Kidney epithelial cell (primary cell): ENCODE data around the gene GRAP2. TPM values are rescaled to one million over a fixed set of nuclear protein-coding genes. Genes with fewer than 3 reads are reported as not detected.

Experiments used
- DNase-seq: peaks from one replicate; pipeline ENCODE4 v3.0.0-alpha.2; 2010; ENCODE audit warnings: low read depth
- H3K27me3 ChIP-seq: 2 replicates; pipeline ENCODE4 v1.6.0; 2011; ENCODE audit warnings: low read length; ENCODE audit not compliant: control insufficient read depth, insufficient read depth
- H3K36me3 ChIP-seq: 2 replicates; pipeline ENCODE4 v1.5.1; 2011; ENCODE audit warnings: low read length; ENCODE audit not compliant: control insufficient read depth, insufficient read depth
- H3K4me3 ChIP-seq: 2 replicates; pipeline ENCODE4 v1.5.1; 2011; ENCODE audit warnings: low read depth, mild to moderate bottlenecking, control low read depth, low read length
- CTCF ChIP-seq: IDR thresholded peaks from 2 replicates; pipeline ENCODE4 v1.5.1; 2011; ENCODE audit warnings: mild to moderate bottlenecking, moderate library complexity, low read length, control low read depth, inconsistent platforms; ENCODE audit not compliant: insufficient read depth, poor library complexity, severe bottlenecking
- total RNA-seq: library from RNA; depleted of rRNA; stranded (reverse); fragments of >200 nt; gene quantifications from 2 replicates; pipeline ENCODE4 v1.2.3, GENCODE V29; 2015

The GRAP2 gene
- total RNA-seq, 1 donor from 2014 or later, result not detected

GRCh38 chr22:39936523-39937145 lies 35.8 kb downstream of the GRAP2 start:
- DNase-seq, result no peak
- peaks cover 22% of the 10 kb centered on the region for H3K27me3 ChIP-seq

DNA sequence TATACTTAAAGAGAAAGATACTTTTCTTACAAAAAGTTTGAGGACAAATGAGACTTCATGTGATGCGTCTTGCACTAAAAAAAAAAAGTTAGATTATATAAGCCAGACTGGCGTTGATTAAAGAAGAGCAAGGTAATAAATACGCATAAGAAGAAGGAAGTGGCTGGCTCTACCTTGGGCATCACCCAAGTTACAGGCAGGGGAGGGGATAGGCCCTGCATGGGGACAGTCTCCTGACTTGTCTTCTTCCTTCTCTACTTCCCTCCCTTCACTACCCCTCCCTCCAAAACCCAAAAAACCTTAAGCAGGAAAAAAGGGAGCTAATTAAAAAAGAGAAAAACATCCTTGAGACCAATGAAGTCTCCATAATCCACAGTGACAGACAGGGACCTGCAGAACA lies 37.0 kb downstream of the GRAP2 start:
- no peak for DNase-seq
- H3K36me3 ChIP-seq, result no peaks in the 10 kb centered on the region
- H3K27me3 ChIP-seq, result peaks cover 21% of the 10 kb centered on the region
- no peak for TF ChIP-seq CTCF
- no peak overlapping the region for H3K4me3 ChIP-seq

More at GRCh38 chr22:39936523-39937145, 35.8 kb downstream of the GRAP2 start:
- no peaks in the 10 kb centered on the region for H3K36me3 ChIP-seq
- H3K4me3 ChIP-seq, result no peak overlapping the region
- TF ChIP-seq CTCF, result no peak

DNA sequence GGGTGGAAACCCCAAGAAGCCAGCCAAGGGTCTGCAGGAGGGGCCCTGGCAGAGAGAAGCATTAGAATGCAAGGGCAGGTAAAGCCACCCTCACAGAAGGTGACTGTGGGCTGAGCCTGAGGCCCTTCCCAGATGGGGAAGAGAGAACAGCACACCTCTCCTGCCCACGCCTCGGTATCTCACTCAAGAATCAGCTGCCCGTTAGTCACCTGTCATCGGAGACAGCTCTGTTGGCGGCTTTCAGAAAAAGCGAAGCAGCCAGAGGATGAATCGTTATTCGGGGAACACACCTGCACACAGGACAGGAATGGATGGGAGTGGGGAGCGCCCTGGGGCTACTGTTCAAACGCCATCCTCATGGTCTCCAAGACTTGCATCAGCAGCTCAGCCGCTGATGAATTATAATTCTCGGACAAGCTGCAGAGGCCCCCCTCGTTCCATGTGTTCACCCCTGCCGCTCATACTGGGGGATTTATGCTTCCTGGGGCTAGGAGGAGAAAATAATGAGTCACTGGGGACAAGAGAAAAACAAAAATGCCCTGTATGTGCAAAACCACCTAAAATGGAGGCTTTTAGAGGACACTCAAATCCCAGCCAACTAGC lies 37.7 kb downstream of the GRAP2 start:
- H3K27me3 ChIP-seq, result peaks cover 19% of the 10 kb centered on the region
- TF ChIP-seq CTCF, result no peak
- DNase-seq, result no peak
- no peak overlapping the region for H3K4me3 ChIP-seq
- no peaks in the 10 kb centered on the region for H3K36me3 ChIP-seq

GRCh38 chr22:39939830-39940229 lies 38.9 kb downstream of the GRAP2 start:
- Histone ChIP-seq H3K36me3 (no peaks in the 10 kb centered on the region), H3K4me3 (no peak overlapping the region), H3K27me3 (peaks cover 15% of the 10 kb centered on the region)
- no peak for DNase-seq
- TF ChIP-seq CTCF, result no peak

DNA sequence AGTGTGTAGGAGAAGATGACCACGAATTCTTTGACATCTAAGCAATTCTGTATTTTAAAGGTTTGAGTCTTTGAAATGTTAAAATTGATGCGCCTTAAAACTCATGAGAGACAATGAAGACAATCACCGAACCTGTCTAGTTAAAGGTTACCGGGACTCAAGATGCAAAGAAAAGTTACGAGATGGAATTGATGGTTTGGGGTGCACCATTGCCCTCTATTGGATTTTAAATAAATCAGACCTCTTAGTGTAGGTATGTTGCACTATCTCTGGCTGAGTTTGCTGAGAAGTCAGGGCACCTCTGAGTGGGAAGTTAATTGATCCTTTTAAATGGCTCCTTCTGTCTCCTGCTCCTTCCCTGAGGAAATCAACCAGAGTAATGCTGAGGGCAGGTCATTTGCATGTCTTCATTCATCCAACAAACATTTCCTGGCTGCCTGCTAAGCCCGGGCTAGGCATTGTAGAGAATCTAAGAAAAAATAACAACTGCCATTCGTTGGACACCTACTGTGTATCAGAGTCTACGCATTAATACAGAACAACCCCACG lies 39.9 kb downstream of the GRAP2 start:
- Histone ChIP-seq H3K4me3 (no peak overlapping the region), H3K27me3 (peaks cover 10% of the 10 kb centered on the region), H3K36me3 (no peaks in the 10 kb centered on the region)
- DNase-seq, result no peak
- no peak for TF ChIP-seq CTCF
